ENCODE measurements around the gene RGS9.

RGS9 gene

DNA sequence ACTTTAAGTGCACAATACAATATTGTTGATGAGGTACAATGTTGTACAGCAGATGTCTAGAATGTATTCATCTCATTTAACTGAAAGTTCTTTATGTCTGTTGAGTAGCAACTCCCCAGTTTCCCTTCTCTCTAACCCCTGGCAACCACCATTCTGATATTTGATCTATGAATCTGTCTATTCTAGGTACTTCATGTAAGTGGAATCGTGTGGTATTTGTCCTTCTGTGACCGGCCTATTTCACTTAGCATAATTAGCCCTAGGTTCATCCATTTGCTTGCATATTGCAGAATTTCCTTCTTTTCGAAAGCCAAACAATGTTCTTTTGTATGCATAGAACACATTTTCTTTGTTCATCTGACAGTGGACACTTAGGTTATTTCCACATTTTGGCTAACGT, 10.8 kb downstream of the RGS9 start:
- intact Hi-C loops (cut with DNase I): no loop called here
- DNase-seq: no peak

DNA sequence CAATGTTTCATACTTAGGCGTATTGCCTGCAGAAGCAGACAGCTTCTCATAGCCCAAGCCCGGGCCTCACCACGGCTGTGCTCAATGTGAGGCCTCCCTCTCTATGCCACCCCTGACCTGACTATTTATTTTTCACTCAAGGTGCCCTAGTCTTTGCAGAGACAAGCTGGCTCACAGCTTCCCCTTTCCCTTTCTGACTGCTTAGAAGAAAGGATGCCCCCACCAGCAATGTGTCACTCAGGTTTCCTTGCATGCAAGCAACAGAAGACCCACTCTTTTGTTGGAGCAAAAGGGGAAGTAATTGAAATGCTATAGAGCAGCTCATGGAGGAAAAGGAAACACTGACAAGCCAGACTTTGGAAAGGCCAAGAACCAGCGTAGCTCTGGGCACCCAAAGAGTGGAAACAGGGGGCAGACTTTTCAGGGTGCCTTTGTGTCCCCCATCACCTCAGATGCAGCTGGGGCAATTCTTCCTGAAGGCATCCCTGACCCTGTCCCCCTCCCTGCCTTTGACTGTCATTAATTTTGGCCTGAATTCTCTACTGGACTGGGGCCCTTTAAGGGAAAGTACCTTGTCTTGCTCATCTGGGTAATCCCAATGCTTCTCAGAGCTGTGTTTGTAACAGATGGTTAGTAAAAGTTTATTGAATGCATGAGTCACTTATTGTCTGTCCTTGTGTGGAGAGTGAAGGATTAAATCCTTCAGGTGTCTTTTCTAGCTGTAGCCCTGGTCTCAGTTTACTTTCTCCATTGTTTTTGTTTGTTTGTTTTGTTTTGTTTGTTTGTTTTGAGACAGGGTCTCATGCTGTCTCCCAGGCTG, 17.8 kb downstream of the RGS9 start:
- DNase-seq: peak in 2 of 10 donors; percentile 10 to 30

DNA sequence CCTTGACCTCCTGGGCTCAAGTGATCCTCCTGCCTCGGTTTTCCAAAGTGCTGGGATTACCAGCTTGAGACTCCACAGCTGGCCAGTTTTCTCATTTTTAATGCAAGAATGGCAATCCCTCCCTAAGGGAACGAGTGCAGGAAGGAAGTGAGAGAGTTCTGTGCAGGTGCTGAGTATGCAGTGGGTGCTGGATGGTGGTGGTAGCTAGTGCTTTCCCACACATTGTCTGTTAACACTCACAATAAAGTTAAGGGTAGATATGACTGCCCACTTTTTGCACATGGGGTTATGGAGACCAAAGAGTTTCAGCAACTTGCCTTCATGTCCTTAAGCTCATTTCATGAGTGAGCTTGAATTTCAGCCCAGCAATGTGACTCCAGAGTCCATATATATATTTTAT, 18.5 kb downstream of the RGS9 start:
- intact Hi-C loops (cut with DNase I): no loop called here
- peak in 2 of 10 donors; percentile 3 to 6 for DNase-seq

More for the DNA sequence above, 17.8 kb downstream of the RGS9 start:
- intact Hi-C loops (cut with DNase I): no loop called here

DNA sequence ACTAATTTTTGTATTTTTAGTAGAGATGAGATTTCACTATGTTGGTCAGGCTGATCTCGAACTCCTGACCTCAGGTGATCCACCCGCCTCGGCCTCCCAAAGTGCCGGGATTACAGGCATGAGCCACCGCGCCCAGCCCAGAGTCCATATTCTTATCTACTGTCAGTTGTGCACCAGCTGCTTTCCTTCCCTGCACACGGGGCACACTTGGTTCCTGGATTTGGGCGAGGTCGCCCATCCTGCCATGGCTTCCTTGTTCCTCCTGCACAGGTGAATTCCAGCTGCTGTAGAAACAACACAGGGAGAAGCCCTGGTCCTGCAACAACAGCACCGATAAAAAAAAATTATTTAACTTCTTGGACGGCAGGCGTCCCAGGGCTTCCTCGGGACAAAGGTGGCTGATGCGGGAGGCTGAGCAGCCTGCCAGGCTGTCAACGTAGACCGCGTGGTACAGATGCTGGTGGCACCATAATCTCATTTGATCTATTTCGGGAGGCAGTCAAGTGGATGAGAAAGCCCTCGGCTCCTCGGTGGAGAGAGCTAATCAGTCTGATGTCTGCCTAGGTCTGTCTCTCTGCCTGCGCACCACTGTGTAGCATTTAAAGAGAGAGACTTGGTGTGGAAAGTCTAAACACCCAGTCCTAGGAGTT, 19.1 kb downstream of the RGS9 start:
- DNase-seq: peak in 2 of 10 donors; percentile 27 to 42
- intact Hi-C loops (cut with DNase I): no loop called here

- DNase-seq: peak in 1 of 10 donors; percentile 52
- intact Hi-C loops (cut with DNase I): no loop called here
Observed at GRCh38 chr17:65156835-65157565, 19.8 kb downstream of the RGS9 start.

GRCh38 chr17:65158041-65158440, 20.9 kb downstream of the RGS9 start:
- intact Hi-C loops (cut with DNase I): no loop called here

DNA sequence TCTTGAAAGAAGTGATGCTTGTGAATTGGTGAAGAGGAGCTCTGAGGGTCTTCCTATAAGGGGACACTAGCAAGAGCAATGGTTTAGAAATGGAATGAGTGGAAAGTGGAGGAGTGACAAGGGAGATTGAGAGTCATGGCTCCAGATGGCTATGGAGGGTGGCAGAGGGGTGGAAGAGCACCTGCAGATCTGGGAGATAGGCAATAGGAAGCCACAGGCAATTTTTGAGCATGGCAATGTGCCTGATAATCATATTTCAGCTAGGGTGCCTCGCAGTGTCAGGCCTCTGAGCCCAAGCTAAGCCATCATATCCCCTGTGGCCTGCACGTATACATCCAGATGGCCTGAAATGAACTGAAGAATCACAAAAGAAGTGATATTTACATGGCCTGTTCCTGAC, 21.5 kb downstream of the RGS9 start:
- intact Hi-C loops (cut with DNase I): no loop called here
- DNase-seq: peak in 2 of 10 donors; percentile 3 to 14

More at GRCh38 chr17:65158041-65158440, 20.9 kb downstream of the RGS9 start:
- peak in 1 of 10 donors; percentile 48 for DNase-seq

DNA sequence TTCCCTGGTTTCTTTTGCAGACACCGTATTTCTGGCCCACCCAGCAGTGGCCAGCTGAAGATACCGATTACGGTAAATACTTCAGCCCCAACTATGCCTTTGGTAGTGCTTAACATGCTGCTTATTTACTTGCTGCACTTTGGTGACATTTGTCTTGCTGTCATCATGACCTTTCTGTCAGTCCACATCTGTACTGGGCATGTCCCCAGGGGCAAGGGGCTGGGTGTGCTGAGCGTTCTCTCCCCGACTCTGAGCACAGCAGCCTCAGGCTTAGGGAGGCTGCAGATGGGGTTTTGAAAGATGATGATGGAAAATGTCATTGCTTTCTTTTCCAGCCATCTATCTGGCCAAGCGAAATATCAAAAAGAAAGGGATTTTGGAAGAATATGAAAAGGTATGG, 23.3 kb downstream of the RGS9 start:
- intact Hi-C loops (cut with DNase I): no loop called here
- DNase-seq: peak in 2 of 10 donors; percentile 6 to 14

- peak in 1 of 10 donors; percentile 33 for DNase-seq
Observed at GRCh38 chr17:65163990-65164495, 26.9 kb downstream of the RGS9 start.

DNA sequence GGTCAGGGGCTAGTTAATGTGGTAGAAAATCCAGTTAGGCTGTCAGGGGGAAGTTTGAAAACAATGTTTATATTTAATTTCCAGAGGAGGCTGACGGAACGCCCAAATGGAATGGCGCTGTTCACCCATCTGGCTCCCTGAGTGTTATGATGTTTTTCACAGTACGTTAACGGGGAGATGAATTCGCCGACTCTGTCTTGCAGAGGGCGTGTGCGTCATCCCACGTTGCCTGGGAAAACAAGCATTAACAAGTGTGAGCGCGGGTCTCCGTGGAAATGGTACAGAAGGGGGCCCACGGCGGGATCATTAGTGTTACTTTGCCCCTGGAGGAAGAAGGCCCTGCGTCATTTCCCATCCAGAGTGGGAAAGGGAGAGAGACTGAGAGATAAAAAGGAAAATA, 29.6 kb downstream of the RGS9 start:
- intact Hi-C loops (cut with DNase I): no loop called here
- DNase-seq: peak in 1 of 10 donors; percentile 29

More at GRCh38 chr17:65163990-65164495, 26.9 kb downstream of the RGS9 start:
- intact Hi-C loops (cut with DNase I): no loop called here

DNA sequence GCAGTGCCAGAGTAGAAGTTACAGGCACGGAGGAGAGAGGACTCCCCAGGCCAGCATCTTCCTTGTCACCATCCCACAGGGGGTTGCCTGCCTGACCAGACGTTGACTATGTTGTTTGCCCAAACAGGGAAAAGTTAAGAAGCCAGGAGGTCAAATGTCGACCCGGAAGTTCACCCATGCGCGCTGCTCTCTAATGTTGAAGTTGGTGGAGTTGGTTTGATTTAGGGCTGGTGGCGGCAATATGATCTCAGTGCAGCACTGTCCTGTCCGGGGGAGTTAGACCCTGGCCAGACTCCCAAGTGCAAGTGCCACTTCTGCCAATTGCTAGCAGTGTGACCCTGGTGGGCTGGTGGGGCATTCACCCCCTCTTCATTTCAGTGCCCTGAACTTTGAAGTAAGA, 30.4 kb downstream of the RGS9 start:
- DNase-seq: no peak
- intact Hi-C loops (cut with DNase I): no loop called here

GRCh38 chr17:65169691-65170090, 32.5 kb downstream of the RGS9 start:
- no peak for DNase-seq
- intact Hi-C loops (cut with DNase I): no loop called here

GRCh38 chr17:65170839-65171238, 33.7 kb downstream of the RGS9 start:
- intact Hi-C loops (cut with DNase I): no loop called here
- no peak for DNase-seq

GRCh38 chr17:65171752-65172151, 34.6 kb downstream of the RGS9 start:
- no peak for DNase-seq
- intact Hi-C loops (cut with DNase I): no loop called here

- DNase-seq: no peak
- intact Hi-C loops (cut with DNase I): no loop called here
Observed at GRCh38 chr17:65172496-65173136, 35.4 kb downstream of the RGS9 start.

DNA sequence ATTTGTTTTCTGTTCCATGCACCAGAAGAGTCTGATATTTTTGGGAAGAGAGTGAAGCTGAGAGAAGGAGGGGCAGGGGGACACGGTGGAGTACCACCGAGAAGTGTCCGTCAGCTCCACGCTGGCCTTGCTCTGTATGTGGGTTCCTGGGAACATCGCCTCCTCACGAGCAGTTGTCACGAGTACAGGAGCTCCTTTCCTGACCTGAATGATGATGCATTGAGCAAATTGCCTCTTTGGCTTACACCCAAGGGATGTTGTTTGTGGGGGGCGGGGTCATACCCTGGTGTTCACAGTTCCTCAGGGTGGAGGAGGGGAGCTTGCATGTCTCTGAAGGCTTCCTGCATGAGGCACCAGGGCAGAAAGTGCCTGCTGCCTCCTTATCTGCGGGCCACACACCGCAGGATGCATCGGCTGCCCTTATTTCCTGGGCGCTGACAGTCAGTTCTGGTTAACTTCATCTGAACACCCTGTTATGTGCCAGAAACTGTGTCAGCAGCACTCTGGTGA, 36.2 kb downstream of the RGS9 start:
- intact Hi-C loops (cut with DNase I): no loop called here
- DNase-seq: no peak

DNA sequence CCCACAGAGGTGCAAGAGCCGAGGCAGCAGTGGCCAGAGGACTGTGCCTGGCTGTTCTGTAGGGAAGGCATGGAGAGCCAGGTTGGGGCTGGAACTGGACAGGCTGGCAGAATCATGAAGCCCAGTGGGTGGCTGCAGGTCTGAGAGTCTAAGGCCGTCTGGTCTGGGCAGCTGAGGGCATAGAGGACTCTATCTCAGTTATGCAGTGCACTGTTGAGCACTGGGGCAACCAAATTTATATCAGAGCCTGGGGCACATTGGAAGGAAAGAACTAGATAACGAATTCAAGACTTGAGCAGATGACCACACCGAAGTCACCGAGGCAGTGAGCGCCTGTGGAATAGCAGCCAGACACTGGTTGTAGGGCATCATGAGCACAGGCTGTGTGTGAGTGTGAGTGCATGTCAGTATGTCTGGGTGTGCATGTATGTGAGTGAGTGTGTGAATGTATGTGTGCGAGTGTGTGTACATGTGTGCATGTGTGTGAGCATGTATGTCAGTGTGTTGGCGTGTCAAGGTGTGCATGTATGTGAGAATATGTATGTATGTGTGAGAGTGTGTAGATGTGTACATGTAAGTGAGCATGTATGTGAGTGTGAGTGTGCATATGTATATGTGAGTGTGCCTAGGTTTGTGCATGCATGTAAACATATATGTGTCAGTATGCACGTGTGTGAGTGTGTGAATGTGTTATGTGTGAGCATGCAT, 37.0 kb downstream of the RGS9 start:
- intact Hi-C loops (cut with DNase I): no loop called here
- no peak for DNase-seq

- intact Hi-C loops (cut with DNase I): no loop called here
- no peak for DNase-seq
Observed at GRCh38 chr17:65174974-65175373, 37.8 kb downstream of the RGS9 start.

DNA sequence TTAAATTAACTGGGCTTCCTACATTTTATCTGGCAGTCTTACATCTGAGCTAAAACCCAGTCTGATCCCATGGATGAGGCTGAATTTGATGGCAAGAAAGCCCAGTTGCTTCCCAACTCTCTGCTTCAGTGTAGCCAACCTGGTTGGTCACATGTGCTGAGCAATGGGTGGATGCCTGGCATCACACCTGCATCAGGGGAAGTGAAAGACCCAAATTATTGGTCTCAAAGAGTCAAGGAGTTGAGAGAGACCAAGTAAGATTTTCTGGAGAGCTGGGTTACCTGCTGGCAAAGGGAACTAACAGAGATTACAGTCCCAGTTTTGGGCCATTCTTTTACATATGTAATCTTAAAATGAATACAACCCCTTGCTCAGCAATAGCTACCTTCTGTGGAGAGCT, 38.8 kb downstream of the RGS9 start:
- DNase-seq: no peak
- intact Hi-C loops (cut with DNase I): no loop called here
